GM10847 (cell line): ENCODE measurements around the gene TALDO1.

ENCODE experiments used
- POLR2A ChIP-seq: IDR thresholded peaks from 2 replicates; pipeline ENCODE4 v1.6.1; 2011; ENCODE audit not compliant: insufficient read length; ENCODE audit errors: extremely low read depth

The TALDO1 gene

GRCh38 chr11:793556-793955 lies 46.3 kb downstream of the TALDO1 start:
- TF ChIP-seq POLR2A = no peak

DNA sequence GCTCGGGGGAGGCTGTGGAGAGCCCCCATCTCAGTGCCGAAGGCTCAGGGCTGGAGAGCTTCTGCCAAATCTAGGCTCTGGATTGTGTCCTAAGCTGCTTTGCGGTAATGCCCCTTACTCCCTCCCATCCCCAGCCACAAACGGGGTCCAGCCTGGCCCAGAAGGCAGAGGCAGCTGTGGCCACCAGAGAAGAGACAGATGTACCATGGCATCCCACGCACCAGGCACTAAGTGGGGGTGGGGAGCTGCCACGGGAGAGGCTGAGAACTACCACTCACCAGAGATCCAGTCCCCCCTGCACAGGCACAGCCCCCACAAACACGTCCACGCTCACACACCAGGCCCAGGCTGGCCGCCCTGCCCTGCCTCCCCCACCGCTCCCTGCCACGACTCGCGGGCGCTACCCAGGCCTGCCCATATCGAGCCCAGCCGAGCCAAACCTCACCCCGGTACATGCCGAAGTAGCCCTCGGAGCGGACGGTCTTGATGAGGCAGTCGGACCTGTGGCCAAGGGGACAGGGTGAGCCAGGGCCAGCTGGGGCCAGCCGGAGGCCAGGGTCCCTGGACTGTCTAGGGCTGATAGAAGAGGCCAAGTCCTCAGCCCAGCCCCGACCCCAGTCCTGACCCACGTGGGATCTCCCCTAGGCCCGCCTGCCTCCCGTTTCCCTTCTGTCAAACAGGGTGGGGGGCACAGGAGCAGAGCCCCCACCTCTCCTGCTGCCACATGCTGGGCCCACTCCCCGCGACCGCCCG lies 46.9 kb downstream of the TALDO1 start:
- no peak for TF ChIP-seq POLR2A

DNA sequence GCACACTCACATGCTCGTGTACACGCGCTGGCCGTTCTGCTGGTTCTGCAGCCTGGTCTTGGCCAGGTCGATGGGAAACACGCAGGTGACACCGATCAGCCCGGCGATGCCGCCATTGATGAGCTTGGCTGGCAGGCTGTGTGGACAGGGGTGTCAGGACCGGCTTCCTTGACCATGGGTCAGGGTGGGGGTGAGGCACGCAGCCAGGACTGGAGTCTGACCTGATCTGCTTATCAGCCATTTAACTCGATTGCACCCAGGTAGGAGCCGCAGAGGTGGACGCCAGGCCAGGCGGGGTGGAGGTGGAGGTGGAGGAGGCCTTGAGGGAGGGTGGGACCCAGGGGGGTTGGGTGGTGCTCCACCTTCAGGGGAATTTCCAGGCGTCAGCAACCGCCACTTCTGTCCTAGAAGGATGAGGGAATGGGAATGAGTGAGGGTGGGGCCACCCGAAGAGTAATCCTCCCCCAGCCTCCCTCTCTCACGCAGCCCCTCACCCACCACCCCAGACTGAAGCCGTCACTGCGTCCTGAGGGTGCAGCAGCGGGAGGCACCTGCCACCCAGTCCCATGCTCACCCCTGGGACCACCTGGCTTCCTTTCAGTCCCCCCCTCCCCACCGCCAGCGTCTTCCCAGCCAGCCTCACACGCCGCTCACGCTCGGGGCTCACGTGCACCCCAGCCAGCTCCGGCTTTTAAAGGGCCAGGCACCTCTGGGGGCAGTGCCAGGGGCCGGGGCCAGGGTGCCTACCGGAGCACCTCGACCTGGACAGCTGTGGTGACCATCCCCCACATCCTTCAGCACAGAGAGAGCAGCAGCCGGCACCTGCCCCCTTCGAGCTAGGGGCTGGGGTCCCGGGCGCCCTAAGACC lies 47.7 kb downstream of the TALDO1 start:
- no peak for TF ChIP-seq POLR2A

GRCh38 chr11:795634-796564 lies 48.6 kb downstream of the TALDO1 start:
- peak; percentile 43 for TF ChIP-seq POLR2A

- no peak for TF ChIP-seq POLR2A
Measured at GRCh38 chr11:796565-797295, 49.5 kb downstream of the TALDO1 start.

- peak; percentile 41 for TF ChIP-seq POLR2A
Measured at GRCh38 chr11:797296-798092, 50.2 kb downstream of the TALDO1 start.

- peak; percentile 37 for TF ChIP-seq POLR2A
Measured at GRCh38 chr11:798093-798713, 50.9 kb downstream of the TALDO1 start, which contains the start of gene SLC25A22. TSS of gene SLC25A22 (minus strand) at chr11:798281. CDS start at chr11:795006, 3,275 bp downstream.

DNA sequence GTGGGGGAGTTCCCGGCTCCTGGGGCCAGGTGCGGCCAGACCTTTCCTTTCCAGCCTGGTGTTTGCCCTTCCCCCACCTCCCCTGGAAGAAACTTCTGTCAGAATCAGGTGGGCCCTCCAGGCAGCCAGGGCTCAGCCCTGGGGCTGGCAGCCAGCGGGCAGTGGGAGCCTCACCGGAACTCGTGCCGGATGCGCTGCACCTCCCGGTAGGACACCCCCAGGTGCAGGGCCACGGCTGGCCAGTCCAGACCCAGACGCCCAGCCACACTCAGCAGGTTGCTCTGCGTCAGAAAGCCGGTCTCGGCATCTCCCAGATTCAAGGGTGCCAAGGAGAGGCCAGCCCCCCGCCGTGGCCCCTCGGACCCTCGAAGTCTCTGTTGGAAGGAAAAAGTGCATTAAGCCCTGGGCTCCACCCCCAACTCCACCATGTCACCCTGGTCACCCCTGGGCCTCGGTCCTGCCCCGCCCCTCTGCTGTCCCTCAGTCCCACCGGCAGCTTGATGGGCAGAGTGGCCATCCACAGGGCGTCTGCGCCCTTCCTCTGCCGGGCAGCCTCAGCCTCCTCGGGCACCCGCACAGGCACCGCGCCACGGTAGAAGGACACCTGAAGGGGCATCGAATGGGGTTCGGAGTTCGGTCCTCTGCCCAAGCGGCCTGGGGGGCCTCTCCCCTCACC lies 52.5 kb downstream of the TALDO1 start:
- TF ChIP-seq POLR2A = no peak

DNA sequence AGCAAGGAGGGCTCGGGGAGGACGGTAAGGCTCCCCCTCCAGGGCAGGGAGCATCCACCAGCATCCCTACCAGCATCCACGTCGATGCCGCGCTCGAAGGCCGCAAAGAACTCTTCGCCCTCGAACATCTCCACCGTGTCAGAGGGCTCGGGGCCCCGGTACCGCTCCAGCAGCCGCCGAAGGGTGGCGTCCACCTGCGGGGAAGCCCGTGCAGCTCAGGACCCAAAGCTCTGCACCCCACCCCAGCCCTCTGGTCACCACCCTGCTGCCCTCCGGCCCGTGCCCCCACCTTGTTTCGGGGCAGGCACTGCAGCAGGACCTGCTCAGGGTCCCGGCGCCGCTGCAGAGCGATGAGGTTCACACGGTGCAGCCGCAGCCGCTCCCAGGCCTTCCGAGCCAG lies 53.2 kb downstream of the TALDO1 start:
- TF ChIP-seq POLR2A = no peak

- TF ChIP-seq POLR2A = no peak
Measured at GRCh38 chr11:801097-801780, 54.0 kb downstream of the TALDO1 start.

DNA sequence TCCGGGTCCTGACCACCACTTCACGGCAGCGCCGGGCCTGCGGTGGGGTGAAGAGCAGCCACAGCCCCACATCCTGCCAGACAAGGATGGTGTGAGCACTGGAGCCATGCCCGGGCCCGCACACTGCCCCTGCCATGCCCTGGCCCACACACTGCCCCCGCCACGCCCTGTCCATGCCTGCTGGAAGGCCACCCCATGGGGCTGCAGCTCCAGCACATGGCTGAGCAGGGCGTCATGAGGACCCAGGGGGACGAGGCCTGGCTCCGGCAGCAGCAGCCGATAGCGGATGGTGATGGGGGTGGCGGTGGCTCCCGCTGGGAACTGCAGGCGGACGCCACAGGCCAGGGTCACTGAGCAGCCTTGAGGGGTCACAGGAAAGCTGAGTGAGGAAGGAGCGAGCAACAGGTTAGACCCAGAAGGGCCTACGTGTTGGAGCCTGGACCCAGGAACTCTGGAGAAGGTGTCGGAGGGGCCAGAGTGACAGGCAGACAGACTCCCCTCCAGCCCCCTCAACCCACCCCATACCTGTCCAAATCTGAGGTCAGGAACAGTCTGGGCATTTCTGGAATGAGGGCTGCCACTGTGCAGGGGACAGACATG lies 54.9 kb downstream of the TALDO1 start:
- TF ChIP-seq POLR2A = no peak
